Mucosa of gallbladder (tissue), 1 donor: ENCODE data around the gene RAD51B. TPM values are rescaled to one million over a fixed set of nuclear protein-coding genes. Genes with fewer than 3 reads are reported as not detected.

Source experiments
- DNase-seq: peaks from one replicate; pipeline ENCODE4 v3.0.0-alpha.2; 2020; ENCODE audit warnings: low spot score
- total RNA-seq: library from RNA; stranded (reverse); gene quantifications from one replicate; pipeline ENCODE4 v1.2.1, GENCODE V29; 2021
- donor health status: DM: no; HTN: no; CAD: no.

RAD51B gene
- total RNA-seq, 1 donor from 2014 or later, result 18.5 TPM

DNA sequence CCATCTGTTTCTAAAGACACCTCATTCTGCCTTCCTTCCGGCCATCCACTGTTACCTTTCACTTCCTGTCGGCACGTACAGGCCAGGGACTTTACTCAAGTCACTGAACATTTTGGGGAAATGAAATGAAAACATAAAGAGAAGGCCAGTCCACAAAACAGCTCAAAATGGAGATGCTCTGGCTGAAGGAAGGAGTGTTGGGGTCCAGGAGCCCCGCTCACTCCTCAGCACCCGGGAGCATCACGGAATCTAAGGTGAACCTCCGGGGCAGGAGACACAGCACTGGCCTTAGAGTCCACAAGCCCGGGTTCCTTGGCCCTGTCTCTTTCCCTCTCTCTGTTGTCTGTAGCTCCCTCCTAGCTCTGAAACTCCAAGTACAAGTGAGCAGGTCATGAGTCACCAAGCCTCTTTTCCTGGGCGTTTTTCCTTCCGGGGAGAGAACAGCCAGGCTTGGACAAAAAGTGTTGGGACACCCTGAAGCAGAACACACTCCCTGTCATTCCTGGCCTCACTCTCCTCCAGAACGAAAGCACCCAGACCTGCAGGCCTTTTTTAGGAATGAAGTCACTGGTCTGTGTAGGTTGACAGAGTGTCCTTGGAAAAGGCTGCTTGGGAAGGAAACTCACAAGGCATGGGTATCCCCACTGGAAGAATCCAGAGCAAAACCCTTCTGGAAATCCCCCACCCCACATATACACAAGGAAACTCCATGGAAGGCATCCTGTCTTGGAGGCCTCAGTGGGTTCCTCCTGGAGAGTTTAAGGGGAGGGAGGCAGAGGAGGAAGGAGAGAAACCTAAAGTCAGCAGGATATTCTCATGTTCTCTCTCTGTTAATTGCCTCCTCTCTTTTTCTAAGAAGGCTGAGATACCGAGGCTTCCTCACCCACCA lies 728.0 kb downstream of the RAD51B start:
- peak; percentile 67 for DNase-seq

GRCh38 chr14:68548194-68549076 lies 728.9 kb downstream of the RAD51B start:
- peak; percentile 83 for DNase-seq

DNA sequence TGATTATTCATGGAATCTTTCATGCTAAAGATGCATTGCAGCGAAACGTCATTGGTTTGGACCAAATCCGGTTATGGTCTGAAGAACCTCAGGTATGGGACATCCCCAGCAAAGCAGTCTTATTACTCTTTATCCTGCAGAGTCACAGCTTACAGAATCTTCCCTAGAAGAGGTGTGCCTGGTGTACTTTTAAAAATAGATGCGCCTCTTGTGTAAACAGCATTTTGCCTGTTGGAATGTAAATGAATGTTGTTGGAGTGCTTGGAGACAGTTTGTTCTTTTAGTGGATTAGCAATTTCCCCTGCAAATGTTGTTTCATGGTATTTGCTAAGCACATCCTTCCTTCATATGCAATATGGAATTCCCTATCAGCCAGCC lies 730.7 kb downstream of the RAD51B start:
- DNase-seq, result no peak

DNA sequence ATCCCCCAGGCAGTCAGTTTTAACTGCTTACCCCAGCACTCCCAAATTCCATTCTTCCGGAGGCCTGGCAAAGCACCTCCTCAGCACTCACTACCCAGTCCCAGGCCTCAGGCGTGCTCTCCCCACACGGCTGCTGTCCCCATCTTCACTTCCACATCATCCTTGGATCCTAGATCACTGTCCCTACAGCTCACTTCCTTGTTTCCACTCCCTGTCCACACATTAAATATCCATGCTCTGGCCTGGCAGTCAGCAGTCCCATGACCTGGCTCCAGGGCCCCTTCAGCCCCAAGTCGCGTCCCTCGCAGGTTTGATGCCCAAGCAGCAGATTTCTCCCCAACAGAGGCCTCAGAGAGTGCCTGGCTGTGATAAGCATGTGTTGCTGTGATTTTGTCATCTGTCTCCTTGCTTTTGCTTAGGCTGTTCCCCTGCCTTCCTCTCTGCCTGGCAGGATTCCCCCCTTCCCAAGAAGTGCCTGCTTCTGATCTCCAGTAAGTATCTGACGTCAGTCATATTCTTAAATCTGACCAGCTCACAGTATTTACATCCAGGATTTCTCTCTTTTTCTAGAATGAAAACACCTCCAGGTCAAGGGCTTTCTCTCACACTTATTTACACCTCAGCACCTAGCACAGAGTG lies 731.6 kb downstream of the RAD51B start:
- DNase-seq, result peak; percentile 9

DNA sequence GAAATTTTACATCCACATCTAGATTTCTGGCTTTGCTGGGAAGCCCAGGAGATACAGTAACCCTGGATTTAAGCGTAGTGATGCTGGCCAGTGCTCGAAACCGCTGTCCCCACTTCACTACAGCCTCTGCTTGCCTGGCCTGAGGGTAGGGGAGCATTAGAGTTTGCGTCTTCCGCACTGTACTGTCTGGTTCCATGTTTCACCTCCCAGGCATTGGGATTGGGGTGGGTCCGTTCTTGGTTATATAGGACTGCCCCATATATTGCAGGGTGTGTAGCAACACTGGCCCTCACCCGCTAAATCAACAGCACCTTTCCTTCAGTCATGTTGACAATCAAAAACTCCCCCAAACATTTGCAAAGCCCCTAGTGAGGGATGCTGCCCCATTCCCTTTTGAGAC lies 732.5 kb downstream of the RAD51B start:
- no peak for DNase-seq

GRCh38 chr14:68552602-68553001 lies 733.0 kb downstream of the RAD51B start:
- no peak for DNase-seq

DNA sequence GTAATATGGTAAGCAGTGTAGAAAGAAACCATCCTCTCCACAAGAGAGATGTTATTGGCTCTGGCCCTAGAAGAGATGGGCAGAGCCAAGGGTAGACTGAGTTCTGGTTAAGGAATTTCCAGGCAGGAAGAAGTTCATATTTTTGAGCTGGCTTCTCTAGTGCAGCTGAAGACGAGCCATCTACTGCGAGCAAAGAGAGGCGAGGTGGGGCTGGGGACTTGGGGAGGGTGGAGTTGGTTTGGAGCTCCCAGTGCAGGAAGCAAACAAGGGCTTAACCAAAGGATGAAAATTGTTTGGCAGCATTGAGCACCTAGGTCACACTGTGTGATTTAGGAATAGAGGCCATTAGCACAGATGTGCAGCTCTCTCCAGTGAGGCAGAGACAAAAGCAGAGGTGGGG lies 733.7 kb downstream of the RAD51B start:
- no peak for DNase-seq

DNA sequence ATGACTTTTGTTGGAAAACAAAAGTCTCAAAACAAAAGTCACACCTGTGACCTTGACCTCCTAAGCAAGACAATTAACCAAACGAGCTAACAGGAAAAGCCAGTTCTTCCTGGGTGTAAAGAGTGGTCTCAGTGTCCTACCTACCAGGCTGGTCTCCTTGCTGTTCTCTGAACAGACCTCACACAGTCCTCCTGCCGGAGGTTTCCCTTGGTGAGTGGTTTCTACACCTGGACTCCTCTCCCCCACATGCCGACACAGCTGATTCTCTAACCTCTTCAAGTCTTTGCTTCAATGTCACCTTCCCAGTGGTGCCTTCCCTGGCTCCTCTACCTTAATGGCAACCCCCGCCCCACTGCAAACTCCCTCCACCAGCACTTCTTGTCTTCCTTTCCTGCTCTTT lies 734.7 kb downstream of the RAD51B start:
- DNase-seq, result no peak

- no peak for DNase-seq
Observed at GRCh38 chr14:68556253-68556652, 736.7 kb downstream of the RAD51B start.

GRCh38 chr14:68557648-68558047 lies 738.1 kb downstream of the RAD51B start:
- no peak for DNase-seq

- no peak for DNase-seq
Observed at GRCh38 chr14:68558096-68558495, 738.5 kb downstream of the RAD51B start.

DNA sequence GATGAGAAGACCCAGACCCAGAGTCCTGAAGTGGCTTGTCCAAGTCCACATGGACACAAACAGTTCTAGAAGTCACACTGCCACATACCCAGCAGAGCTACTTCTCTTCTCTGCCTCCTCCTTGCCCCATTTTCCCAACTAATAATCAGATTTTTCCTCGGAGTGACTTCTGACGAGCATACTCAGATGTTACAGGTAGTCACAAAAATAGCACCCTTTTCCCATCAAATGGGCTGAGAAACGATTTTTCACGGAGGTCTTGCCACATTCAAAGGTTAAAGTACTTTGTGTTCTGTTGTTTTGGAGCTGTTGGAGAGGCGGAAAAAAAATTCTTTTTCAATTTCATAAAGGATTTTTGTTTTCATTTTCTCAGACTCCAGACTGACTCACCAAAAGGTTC lies 740.4 kb downstream of the RAD51B start:
- no peak for DNase-seq

DNA sequence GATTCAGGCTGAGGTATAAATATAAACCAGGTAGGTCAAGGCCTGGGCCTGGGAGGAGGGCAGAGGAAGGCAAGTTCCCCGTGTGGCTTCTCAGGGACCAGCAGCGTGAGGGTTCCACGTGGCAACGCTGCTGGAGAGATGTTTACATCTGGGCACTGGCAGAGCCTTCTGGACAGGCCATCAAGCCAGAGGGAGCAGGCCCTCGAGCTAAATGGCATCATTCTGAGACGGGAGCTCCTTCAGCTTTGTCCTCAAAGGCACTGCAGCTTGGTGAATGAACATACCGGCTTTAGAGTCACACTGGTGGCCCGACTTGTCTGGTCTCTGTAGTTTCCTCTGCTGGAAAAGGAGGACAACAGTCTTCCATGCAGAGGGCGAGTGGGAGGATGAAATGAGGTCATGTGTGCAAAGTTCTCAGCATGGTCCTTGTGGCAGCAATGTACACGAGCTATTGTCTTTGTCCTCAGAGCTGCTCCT lies 742.0 kb downstream of the RAD51B start:
- DNase-seq, result no peak

DNA sequence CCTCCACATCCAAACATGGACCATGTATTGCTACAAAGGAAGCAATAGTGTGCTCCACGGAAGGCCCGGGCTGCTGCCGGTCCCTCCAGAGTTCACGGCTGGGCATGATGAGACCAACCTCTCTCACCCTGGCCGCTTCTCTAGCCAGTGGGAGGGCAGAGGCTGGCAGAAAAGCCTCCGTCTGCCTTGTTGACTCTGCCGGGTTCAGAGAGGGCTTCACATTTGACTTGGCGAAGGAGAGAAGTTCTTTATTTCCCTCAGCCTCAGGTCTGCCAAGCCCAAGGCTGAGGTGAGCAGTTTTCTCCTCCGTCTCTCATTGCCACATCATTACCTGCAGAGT lies 743.3 kb downstream of the RAD51B start:
- DNase-seq, result no peak

DNA sequence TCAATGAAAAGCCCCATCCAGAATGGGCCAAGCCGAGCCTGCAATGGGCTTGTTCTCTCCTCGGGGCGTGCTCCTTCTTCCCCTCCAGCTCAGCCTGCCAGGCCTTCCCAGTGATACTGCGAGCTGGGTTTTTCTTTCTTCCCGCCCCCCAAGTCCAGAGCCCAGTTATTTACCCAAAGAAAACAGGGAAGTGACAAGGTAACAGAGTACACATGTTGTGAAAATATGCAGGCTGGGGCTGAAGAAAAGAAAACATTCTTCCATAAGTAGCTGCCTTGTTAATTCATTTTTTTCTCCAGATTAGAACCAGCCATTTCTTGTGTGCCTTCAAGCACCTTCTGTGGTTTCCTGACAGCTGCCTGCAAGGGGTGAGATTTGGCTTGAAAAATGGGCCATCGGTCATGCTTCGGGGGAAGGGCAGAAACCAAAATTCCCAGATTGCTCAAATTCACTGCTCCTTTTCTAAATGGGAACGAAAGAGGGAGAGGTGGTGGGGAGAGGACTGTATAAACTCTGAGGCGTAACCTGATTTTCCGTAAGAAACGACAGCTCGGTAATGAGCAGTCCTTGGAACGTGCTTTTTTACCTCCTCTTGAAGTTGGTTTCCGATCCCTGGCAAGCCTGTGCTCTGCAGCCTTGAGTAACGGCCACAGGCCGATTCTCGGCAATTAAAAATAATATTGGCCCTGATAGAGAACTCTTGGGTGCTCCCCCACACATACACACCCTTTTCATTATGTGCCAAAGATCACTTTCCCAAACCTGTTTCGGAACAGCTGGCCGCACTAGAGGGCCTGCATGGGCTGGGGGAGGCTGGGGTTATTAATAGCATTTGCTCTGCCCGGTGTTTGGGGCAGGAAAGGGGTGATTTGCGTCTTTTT lies 743.9 kb downstream of the RAD51B start:
- no peak for DNase-seq

DNA sequence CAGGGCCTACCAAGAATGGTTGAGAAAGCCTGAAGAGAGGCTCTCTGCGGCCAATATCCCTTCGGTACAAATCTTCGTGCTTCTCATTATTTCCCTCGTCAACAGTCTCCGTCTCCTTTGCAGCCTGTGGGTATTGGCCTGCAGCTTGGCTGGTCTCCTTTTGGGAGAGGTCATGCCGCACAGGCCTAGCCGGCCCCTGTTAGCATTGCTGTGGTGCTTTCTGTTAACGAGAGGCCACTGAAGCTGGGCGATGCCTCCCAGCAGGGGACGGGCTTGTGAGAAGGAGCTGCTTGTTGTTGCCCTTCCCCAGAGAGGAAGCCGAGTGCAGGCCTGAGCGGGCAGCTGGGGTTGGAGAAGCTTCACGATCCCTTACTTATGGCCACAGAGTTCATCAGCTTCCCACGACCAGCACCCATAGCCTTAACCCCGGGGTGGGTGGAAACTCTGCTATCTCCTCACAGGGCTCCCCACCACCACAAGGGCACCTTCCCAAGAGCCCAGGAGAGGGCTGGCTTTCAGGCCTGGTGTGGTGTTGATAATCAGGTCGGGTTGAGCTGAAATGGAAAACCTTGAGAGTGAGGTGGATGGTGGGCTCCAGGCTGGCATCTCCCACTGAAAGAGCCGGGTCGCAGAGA lies 744.7 kb downstream of the RAD51B start:
- no peak for DNase-seq

GRCh38 chr14:68564826-68565759 lies 745.5 kb downstream of the RAD51B start:
- DNase-seq, result no peak

DNA sequence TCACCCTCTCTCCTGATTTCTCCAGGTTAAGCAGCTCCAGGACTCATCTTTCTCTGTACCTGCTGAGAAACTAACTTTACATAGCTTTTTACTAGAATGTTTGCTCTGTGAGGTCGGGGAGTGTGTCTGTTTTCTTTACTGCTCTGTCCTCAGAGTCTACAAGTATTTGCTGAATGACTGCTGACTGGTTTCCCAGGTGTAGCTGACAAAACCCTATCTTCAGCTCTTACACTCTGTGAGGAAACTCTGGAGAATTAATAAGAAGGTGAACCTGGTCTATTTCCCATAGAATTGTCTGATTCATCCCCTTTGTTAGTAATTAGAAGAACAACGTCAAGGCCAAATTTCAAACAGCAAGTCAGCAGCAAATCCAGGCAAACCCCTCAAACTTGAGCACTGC lies 746.5 kb downstream of the RAD51B start:
- no peak for DNase-seq
